ENCODE results near the gene SERINC5. TPM values are rescaled to one million over a fixed set of nuclear protein-coding genes. Genes with fewer than 3 reads are reported as not detected.

Gene SERINC5
- total RNA-seq, 1 donor from 2014 or later, result 21.2 TPM

DNA sequence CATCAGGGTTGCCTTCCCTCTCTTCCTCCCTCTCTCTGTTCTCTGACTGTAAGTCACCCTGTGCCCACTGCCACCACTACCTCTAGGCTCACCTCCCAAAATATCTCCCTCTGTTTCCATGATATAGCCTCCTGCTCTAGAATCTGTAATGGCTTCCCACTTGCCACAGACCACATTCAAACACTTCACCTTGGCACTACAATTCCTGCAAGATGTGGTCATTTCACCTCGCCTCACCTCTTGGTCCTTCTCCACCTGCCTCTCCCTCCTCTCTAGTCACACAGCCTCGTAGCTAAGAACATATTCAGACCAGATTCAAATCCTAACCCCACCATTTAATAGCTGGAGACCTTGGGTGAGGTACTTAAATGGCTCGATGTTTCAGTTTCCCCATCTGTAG is 56.9 kb downstream of the SERINC5 start:
- Mint-ChIP-seq H3K27me3 (ENCODE audit: insufficient read depth) (no peaks in the 10 kb centered on the region), H3K36me3 (ENCODE audit: low read depth) (peaks cover 31% of the 10 kb centered on the region), H3K4me1 (ENCODE audit: low read depth) (peaks cover 37% of the 10 kb centered on the region), H3K27ac (no peak overlapping the region), H3K9me3 (no peaks in the 10 kb centered on the region), H3K4me3 (no peak overlapping the region)
- DNase-seq (ENCODE audit: low spot score), result no peak
- intact Hi-C loops (cut with micrococcal nuclease), result loop anchor here (10.0 kb wide), 1 partner anchor 456 kb away; the partner anchor contains the start of genes DHFR and MSH3

- Mint-ChIP-seq H3K4me3 (no peak overlapping the region), H3K36me3 (ENCODE audit: low read depth) (peaks cover 30% of the 10 kb centered on the region), H3K27ac (no peak overlapping the region), H3K27me3 (ENCODE audit: insufficient read depth) (no peaks in the 10 kb centered on the region), H3K4me1 (ENCODE audit: low read depth) (peaks cover 42% of the 10 kb centered on the region), H3K9me3 (no peaks in the 10 kb centered on the region)
- DNase-seq (ENCODE audit: low spot score), result no peak
- intact Hi-C loops (cut with micrococcal nuclease), result loop anchor here (10.0 kb wide), 1 partner anchor 456 kb away; the partner anchor contains the start of genes DHFR and MSH3
Observed at GRCh38 chr5:80198399-80198798, 57.4 kb downstream of the SERINC5 start.

DNA sequence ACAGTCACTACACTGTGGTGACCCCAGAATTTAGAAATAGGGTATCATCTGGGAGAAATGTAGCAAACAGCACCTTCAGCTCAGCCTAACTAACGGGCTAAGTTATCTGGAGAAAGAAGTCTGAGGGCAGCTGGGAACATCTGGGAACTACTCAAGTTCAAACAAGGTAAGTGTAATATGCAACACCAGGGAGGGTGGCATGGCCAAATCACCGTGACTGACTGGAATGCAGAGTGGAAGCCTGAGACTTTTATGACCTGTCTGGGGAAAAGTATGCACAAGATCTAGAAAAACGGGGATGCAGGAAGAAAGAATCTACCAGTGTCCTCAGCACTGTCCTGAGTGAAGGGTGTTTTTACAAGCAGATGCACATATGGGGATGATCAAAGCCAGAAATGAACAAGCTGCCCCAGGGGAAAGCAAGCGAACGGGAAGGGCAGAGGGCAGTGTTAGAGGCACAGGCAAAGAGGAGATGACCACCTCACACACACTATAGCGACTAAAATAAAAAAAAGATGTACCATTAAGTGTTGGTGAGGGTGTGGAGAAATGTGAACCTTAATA is 59.9 kb downstream of the SERINC5 start:
- Mint-ChIP-seq H3K27ac (peak overlapping the region; percentile 72), H3K4me1 (ENCODE audit: low read depth) (peaks cover 62% of the 10 kb centered on the region), H3K9me3 (no peaks in the 10 kb centered on the region), H3K27me3 (ENCODE audit: insufficient read depth) (no peaks in the 10 kb centered on the region), H3K4me3 (no peak overlapping the region), H3K36me3 (ENCODE audit: low read depth) (peaks cover 19% of the 10 kb centered on the region)
- intact Hi-C loops (cut with micrococcal nuclease), result loop anchor here (10.0 kb wide), 1 partner anchor 459 kb away; the partner anchor contains the start of genes DHFR and MSH3
- no peak for DNase-seq (ENCODE audit: low spot score)

GRCh38 chr5:80194468-80194867 is 61.4 kb downstream of the SERINC5 start:
- H3K36me3 Mint-ChIP-seq (ENCODE audit: low read depth), result peaks cover 14% of the 10 kb centered on the region
- DNase-seq (ENCODE audit: low spot score), result no peak

DNA sequence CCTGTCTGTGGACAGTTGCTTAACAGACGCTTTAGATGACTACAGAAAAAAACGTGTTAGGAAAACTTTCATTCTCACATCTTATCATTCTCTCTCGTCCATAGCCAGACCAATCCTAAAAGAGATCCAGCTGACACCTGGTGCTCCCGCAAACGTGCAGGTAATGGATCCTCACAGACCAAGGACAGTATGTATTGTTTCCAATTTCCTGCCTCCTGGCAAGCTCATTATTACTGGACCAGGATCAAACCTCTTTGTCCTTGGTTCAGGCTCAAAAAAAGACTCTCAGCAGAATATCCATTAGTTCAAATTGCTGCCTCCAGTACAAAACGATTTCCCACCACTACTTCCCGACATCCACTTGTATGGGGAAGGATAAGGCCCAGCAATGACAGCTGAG is 62.4 kb downstream of the SERINC5 start:
- Mint-ChIP-seq H3K4me3 (peak overlapping the region; percentile 62), H3K4me1 (ENCODE audit: low read depth) (peaks cover 77% of the 10 kb centered on the region), H3K36me3 (ENCODE audit: low read depth) (peaks cover 10% of the 10 kb centered on the region), H3K27ac (peak overlapping the region; percentile 86), H3K9me3 (no peaks in the 10 kb centered on the region), H3K27me3 (ENCODE audit: insufficient read depth) (no peaks in the 10 kb centered on the region)
- DNase-seq (ENCODE audit: low spot score), result no peak
- intact Hi-C loops (cut with micrococcal nuclease), result loop anchor here (2.0 to 10.0 kb wide), 5 partner anchors 17 to 461 kb away; partner anchors contain the start of genes DHFR, MSH3 and ZFYVE16

More at GRCh38 chr5:80194468-80194867, 61.4 kb downstream of the SERINC5 start:
- intact Hi-C loops (cut with micrococcal nuclease), result loop anchor here (1.0 to 10.0 kb wide), 8 partner anchors 8 to 460 kb away; partner anchors contain the start of genes DHFR, MSH3, SERINC5 and ZFYVE16
- Mint-ChIP-seq H3K27me3 (ENCODE audit: insufficient read depth) (no peaks in the 10 kb centered on the region), H3K27ac (peak overlapping the region; percentile 86), H3K4me1 (ENCODE audit: low read depth) (peaks cover 76% of the 10 kb centered on the region), H3K9me3 (no peaks in the 10 kb centered on the region), H3K4me3 (peak overlapping the region; percentile 62)

- intact Hi-C loops (cut with micrococcal nuclease), result loop anchor here (2.0 to 10.0 kb wide), 5 partner anchors 18 to 462 kb away; partner anchors contain the start of genes DHFR, MSH3 and ZFYVE16
- DNase-seq (ENCODE audit: low spot score), result no peak
- peaks cover 80% of the 10 kb centered on the region for H3K4me1 Mint-ChIP-seq (ENCODE audit: low read depth)
- peak overlapping the region; percentile 86 for H3K27ac Mint-ChIP-seq
- peak overlapping the region; percentile 62 for H3K4me3 Mint-ChIP-seq
- no peaks in the 10 kb centered on the region for H3K27me3 Mint-ChIP-seq (ENCODE audit: insufficient read depth)
- no peaks in the 10 kb centered on the region for H3K9me3 Mint-ChIP-seq
- H3K36me3 Mint-ChIP-seq (ENCODE audit: low read depth), result peaks cover 10% of the 10 kb centered on the region
Observed at GRCh38 chr5:80192507-80193241, 63.2 kb downstream of the SERINC5 start.

- peaks cover 86% of the 10 kb centered on the region for H3K4me1 Mint-ChIP-seq (ENCODE audit: low read depth)
- peaks cover 13% of the 10 kb centered on the region for H3K36me3 Mint-ChIP-seq (ENCODE audit: low read depth)
- peak overlapping the region; percentile 62 for H3K4me3 Mint-ChIP-seq
- peak overlapping the region; percentile 86 for H3K27ac Mint-ChIP-seq
- H3K9me3 Mint-ChIP-seq, result no peaks in the 10 kb centered on the region
- DNase-seq (ENCODE audit: low spot score), result peak; percentile 47
- no peaks in the 10 kb centered on the region for H3K27me3 Mint-ChIP-seq (ENCODE audit: insufficient read depth)
- intact Hi-C loops (cut with micrococcal nuclease), result loop anchor here (2.0 to 10.0 kb wide), 5 partner anchors 19 to 463 kb away; partner anchors contain the start of genes DHFR, MSH3 and ZFYVE16
Observed at GRCh38 chr5:80191991-80192398, 63.9 kb downstream of the SERINC5 start.

GRCh38 chr5:80191397-80191796 is 64.5 kb downstream of the SERINC5 start:
- H3K4me3 Mint-ChIP-seq, result peak overlapping the region; percentile 85
- intact Hi-C loops (cut with micrococcal nuclease), result loop anchor here (5.0 to 10.0 kb wide), 4 partner anchors 99 to 463 kb away; partner anchors contain the start of genes DHFR, MSH3 and ZFYVE16
- no peaks in the 10 kb centered on the region for H3K27me3 Mint-ChIP-seq (ENCODE audit: insufficient read depth)
- H3K36me3 Mint-ChIP-seq (ENCODE audit: low read depth), result peaks cover 14% of the 10 kb centered on the region
- H3K9me3 Mint-ChIP-seq, result no peaks in the 10 kb centered on the region
- H3K4me1 Mint-ChIP-seq (ENCODE audit: low read depth), result peaks cover 90% of the 10 kb centered on the region
- DNase-seq (ENCODE audit: low spot score), result no peak
- peak overlapping the region; percentile 93 for H3K27ac Mint-ChIP-seq

GRCh38 chr5:80190960-80191359 is 64.9 kb downstream of the SERINC5 start:
- Mint-ChIP-seq H3K9me3 (no peaks in the 10 kb centered on the region), H3K4me3 (peak overlapping the region; percentile 85), H3K27me3 (ENCODE audit: insufficient read depth) (no peaks in the 10 kb centered on the region), H3K4me1 (ENCODE audit: low read depth) (peaks cover 89% of the 10 kb centered on the region), H3K36me3 (ENCODE audit: low read depth) (peaks cover 11% of the 10 kb centered on the region), H3K27ac (peak overlapping the region; percentile 93)
- DNase-seq (ENCODE audit: low spot score), result no peak
- intact Hi-C loops (cut with micrococcal nuclease), result loop anchor here (5.0 to 10.0 kb wide), 4 partner anchors 99 to 464 kb away; partner anchors contain the start of genes DHFR, MSH3 and ZFYVE16

DNA sequence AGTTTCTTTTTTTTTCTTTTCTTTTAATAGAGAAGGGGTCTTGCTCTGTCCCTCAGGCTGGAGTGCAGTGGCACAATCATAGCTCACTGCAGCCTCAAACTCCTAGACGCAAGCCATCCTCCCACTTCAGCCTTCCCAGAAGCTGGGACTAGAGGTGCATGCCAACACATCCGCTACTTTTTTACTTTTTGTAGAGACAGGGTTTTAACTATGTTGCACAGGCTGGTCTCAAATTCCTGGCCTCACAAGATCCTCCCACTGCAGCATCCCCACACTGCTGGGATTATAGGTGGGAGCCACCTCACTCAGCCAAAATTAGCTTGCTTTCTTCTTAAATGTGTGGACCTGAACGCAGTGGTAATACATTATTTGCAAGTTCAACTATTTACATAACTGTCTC is 66.1 kb downstream of the SERINC5 start:
- Mint-ChIP-seq H3K4me3 (peak overlapping the region; percentile 85), H3K9me3 (no peaks in the 10 kb centered on the region), H3K36me3 (ENCODE audit: low read depth) (peaks cover 6% of the 10 kb centered on the region), H3K4me1 (ENCODE audit: low read depth) (peaks cover 92% of the 10 kb centered on the region), H3K27ac (peak overlapping the region; percentile 93), H3K27me3 (ENCODE audit: insufficient read depth) (no peaks in the 10 kb centered on the region)
- DNase-seq (ENCODE audit: low spot score), result no peak
- intact Hi-C loops (cut with micrococcal nuclease), result loop anchor here (5.0 to 10.0 kb wide), 4 partner anchors 97 to 465 kb away; partner anchors contain the start of genes DHFR, MSH3 and ZFYVE16

DNA sequence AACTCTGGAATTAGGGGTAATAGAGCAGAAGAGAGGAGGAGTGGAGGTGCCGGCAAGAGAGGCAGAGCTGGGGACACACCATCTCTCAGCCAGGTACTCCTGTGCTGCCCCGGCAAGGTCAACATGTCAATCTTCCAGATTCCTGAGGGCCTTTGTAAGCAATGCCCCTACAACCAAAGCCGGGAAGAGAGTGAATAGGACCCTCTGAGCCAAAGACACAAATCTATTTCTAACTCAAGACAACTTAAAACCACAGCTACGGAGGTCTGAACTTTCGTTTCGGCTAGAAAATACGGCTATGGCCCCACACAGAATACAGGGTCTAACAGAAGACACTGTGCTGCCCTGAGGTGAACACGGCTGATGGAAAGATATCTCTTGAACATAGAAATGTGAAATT is 66.6 kb downstream of the SERINC5 start:
- Mint-ChIP-seq H3K27me3 (ENCODE audit: insufficient read depth) (no peaks in the 10 kb centered on the region), H3K4me1 (ENCODE audit: low read depth) (peaks cover 92% of the 10 kb centered on the region)
- intact Hi-C loops (cut with micrococcal nuclease), result no loop called here

GRCh38 chr5:80187421-80188090 is 68.3 kb downstream of the SERINC5 start:
- H3K4me3 Mint-ChIP-seq, result peak overlapping the region; percentile 74
- no peaks in the 10 kb centered on the region for H3K9me3 Mint-ChIP-seq
- intact Hi-C loops (cut with micrococcal nuclease), result no loop called here
- no peak for DNase-seq (ENCODE audit: low spot score)
- H3K27ac Mint-ChIP-seq, result peak overlapping the region; percentile 86
- peaks cover 92% of the 10 kb centered on the region for H3K4me1 Mint-ChIP-seq (ENCODE audit: low read depth)
- H3K36me3 Mint-ChIP-seq (ENCODE audit: low read depth), result peaks cover 6% of the 10 kb centered on the region
- H3K27me3 Mint-ChIP-seq (ENCODE audit: insufficient read depth), result no peaks in the 10 kb centered on the region

More for the DNA sequence above, 66.6 kb downstream of the SERINC5 start:
- DNase-seq (ENCODE audit: low spot score), result no peak
- peak overlapping the region; percentile 93 for H3K27ac Mint-ChIP-seq
- peaks cover 6% of the 10 kb centered on the region for H3K36me3 Mint-ChIP-seq (ENCODE audit: low read depth)
- H3K9me3 Mint-ChIP-seq, result no peaks in the 10 kb centered on the region
- H3K4me3 Mint-ChIP-seq, result peak overlapping the region; percentile 85

All from activated T-helper 1 cell treated with anti-CD3 and anti-CD28 coated beads, Interleukin-12 subunit alpha, Interleukin-12 subunit beta, Interleukin-2, Interleukin-4 antibody, amounts not matched to agents 30 ng/mL and 10 ng/mL and 1 ng/mL, durations not matched to agents 14 hours and 24 hours and 36 hours (primary cell).